OCI-LY7 (cell line): Measurements from ENCODE around the gene SLC25A6.

Experiments
- CTCF ChIP-seq: fragments of 200-600 bp; sonication (generic); conservative IDR thresholded peaks from 2 replicates; pipeline ENCODE4 v1.5.1; 2014; ENCODE audit warnings: mild to moderate bottlenecking, antibody characterized with exemption, low read length, moderate library complexity, mixed read lengths
- EZH2phosphoT487 ChIP-seq: fragments of 200-600 bp; sonication (generic); IDR thresholded peaks from 2 replicates; pipeline ENCODE4 v1.6.1; 2018; ENCODE audit warnings: low read depth, borderline replicate concordance, mild to moderate bottlenecking, mixed run types, antibody characterized with exemption, low read length, moderate library complexity, mixed read lengths

GRCh38 chrX:1427756-1428155 is 35.8 kb upstream of the SLC25A6 start:
- TF ChIP-seq CTCF (no peak), EZH2phosphoT487 (no peak)
